NT2/D1 (cell line): ENCODE measurements around the gene CCDC3.

Experiments
- SUZ12 ChIP-seq: IDR thresholded peaks from 2 replicates; pipeline ENCODE4 v1.6.1; 2011; ENCODE audit not compliant: insufficient read length, insufficient read depth; ENCODE audit errors: extremely low read depth
- YY1 ChIP-seq: IDR thresholded peaks from 2 replicates; pipeline ENCODE4 v1.6.1; 2011; ENCODE audit not compliant: insufficient read length, insufficient read depth
- ZNF274 ChIP-seq: IDR thresholded peaks from 2 replicates; pipeline ENCODE4 v1.6.1; 2011; ENCODE audit warnings: mild to moderate bottlenecking, low read depth, low read length

DNA sequence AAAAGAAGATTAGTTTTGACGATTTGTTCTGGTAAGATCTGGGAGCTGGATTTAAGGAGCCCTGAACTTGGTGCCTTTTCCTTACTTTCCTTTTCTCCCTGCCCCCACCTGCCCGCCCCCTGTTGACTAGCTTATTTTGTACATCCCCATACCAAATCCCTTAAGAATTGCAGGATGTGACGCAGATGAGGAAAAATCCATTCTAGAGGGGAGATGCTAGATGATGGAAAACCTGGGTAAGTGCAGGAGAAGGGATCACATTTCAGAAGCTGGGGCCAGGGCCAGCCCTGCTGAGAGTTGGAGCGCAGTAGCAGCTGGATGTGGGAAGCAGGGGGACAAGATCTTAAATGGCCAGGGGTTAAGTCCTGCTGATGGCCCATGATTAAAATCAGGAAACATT, 93.9 kb downstream of the CCDC3 start:
- TF ChIP-seq YY1, result no peak
- no peak for TF ChIP-seq ZNF274
- TF ChIP-seq SUZ12, result no peak
